GM19239 (cell line): Measurements from ENCODE around the gene KCNJ11.

ENCODE experiments used
- DNase-seq: peaks from one replicate; pipeline ENCODE4 v3.0.0; 2011; ENCODE audit warnings: low spot score; ENCODE audit not compliant: insufficient read length
- FAIRE-seq: peaks from 2 replicates; lab custom pipeline; 2011; peaks lifted over from hg19 to GRCh38; lab: Jason Lieb, UNC

The KCNJ11 gene

DNA sequence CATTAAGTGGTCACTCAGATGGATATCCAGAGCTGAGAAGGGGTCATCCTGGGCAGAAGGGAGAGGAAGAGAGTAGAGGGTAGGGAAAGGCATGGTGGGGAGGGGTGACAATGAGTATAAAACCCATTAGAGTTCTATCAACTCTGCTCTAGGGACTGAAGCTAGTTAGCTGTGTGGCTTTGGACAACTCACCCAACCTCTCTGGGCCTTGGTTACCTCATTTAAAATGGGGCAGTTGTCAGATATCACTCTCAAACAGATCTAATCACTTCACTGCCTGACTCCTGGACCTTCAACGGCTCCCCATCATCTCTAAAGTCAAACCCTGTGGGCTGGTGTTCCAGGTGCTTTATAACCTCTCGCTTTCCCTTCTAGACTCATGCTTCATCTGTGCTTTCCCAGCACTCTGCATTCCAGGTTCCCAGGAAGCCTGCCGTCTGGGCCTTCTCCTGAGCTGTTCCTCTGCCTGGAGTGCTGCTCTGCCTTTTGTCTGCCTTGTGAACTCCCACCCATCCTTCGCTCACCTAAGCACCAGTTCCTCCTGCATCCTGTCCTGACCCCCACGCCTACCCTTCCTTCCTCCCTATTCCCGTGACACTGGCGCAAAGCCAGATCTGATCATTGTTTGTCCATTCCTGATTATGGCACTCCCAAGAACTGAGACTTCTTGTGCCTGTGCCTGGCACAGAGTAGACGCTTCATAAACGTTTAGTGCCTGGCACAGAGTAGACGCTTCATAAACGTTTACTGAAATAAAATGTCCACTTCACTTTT, 22.3 kb upstream of the KCNJ11 start:
- FAIRE-seq (no peak), DNase-seq (no peak)

GRCh38 chr11:17408641-17409040, 20.2 kb upstream of the KCNJ11 start:
- no peak for FAIRE-seq

DNA sequence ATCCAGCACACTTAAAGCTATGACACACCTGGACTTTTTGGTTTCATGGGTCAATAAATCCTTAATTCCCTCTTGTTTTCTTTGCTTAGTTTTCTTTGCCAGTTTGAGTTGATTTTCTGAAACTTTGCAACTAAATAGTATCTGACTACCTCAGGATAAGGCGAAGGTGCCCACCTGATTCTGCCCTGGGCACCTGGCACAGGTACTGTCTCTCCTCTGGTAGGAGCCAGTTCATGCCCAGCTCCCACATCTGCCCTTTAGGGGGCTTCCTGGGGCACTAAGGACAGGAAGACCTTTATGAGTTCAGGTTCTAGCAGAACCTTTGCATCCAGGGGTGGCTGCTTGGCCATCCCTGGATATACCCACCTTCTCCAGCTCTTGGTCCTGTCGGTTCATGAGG, 19.6 kb upstream of the KCNJ11 start:
- DNase-seq (no peak), FAIRE-seq (no peak)

More at GRCh38 chr11:17408641-17409040, 20.2 kb upstream of the KCNJ11 start:
- DNase-seq, result no peak

DNA sequence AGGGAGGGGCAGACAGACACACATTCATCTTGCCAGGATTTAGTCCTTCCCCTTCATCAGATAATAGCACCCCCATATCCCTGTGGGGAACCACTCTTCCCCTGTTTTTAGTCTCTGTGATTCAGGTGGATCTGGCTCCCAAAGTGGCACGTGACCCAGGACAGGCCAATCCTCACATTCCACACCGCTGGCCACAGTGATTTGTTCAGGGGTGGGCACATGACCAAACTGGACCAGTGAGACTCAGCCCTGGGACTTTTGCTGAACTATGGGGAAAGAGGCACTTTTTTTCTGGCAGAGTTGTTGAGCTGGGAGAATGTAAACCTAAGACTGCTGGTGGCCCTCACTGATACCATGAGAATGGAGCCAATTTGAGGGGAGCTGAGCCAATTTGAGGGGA, 19.1 kb upstream of the KCNJ11 start:
- FAIRE-seq (no peak), DNase-seq (no peak)

- DNase-seq, result no peak
- FAIRE-seq, result no peak
Observed at GRCh38 chr11:17406818-17407149, 18.3 kb upstream of the KCNJ11 start.

GRCh38 chr11:17406082-17406817, 17.8 kb upstream of the KCNJ11 start:
- FAIRE-seq (no peak), DNase-seq (no peak)

DNA sequence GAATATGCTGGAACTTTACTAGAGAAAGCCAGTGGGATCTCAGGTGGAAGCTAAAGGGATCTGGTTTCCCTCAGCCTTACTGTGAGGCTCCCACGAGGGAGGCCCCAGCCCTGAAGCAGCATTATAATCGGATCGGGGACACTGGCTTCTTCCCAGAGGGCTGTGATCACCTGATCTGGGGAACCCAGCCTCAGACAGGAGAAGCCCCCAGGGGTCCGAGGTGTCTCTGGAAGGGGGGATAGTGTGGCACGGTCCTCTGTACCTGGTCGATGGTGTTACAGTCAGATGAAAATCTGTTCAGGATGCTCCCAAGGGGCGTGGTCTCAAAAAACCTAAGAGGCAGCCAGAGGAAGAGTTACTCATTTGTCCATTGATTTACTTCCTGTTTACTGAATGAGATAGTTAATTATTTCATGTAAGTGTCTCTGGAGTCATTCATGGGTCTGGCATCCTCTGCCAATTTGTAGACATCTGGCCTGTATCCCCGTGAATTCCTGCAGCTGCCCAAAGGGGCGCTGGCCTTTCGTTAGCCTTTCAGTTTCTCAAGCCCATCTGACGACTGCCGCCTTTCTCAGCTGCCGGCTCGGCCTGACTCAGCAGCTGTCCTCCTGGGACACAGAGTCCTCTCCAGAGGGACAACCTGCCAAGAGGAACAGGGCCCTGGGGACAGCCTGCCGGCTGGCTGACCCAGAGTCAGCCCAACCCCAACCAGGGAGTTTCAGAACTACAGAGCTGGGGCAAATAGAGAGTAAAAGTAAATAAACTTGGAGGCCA, 17.0 kb upstream of the KCNJ11 start:
- FAIRE-seq, result no peak
- DNase-seq, result no peak

- FAIRE-seq, result no peak
- DNase-seq, result no peak
Observed at GRCh38 chr11:17403980-17404759, 15.7 kb upstream of the KCNJ11 start.

DNA sequence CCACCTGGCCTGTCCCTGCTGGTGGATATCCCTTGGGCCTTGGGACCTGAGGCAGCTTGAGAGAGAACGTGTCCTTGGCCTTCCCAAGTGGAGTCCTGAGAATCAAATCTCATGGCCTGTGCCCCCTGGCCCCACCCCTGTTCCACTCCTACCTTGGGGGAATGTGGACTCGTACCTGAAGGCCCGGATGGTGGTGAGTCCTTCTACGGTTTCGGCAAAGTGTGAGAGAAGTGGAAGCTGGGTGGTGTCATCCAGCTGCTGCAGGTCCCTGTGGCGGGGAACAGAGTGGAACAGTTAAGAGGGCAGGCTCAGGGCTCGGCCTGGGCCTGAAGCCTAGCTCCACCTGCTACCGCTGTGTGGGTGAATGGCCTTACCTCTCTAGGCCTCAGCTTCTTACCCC, 14.0 kb upstream of the KCNJ11 start:
- no peak for DNase-seq

GRCh38 chr11:17401841-17402240, 13.4 kb upstream of the KCNJ11 start:
- no peak for DNase-seq
- FAIRE-seq, result no peak

More for the DNA sequence above, 14.0 kb upstream of the KCNJ11 start:
- no peak for FAIRE-seq

- FAIRE-seq, result no peak
- no peak for DNase-seq
Observed at GRCh38 chr11:17401316-17401715, 12.9 kb upstream of the KCNJ11 start.

GRCh38 chr11:17400048-17400775, 11.8 kb upstream of the KCNJ11 start:
- FAIRE-seq (no peak), DNase-seq (no peak)

DNA sequence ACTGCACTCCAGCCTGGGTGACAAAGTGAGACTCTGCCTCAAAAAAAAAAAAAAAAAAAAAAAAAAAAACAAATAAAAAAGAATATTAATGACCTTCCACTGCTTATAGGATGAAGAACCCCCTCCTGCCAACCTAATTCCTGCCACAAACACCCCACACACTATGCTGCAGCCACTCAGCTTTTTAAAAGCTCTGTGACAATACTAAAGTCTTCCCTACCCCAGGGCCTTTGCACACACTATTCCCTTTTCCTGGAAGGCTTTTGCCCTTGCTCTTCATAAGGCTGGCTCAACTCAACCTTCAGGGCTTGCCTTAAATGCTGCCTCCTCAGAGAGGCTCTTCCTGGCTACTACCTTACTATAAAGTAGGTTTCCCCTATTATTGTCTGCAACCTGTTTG, 10.8 kb upstream of the KCNJ11 start:
- no peak for FAIRE-seq
- no peak for DNase-seq

GRCh38 chr11:17397311-17398002, 9.0 kb upstream of the KCNJ11 start:
- no peak for FAIRE-seq

DNA sequence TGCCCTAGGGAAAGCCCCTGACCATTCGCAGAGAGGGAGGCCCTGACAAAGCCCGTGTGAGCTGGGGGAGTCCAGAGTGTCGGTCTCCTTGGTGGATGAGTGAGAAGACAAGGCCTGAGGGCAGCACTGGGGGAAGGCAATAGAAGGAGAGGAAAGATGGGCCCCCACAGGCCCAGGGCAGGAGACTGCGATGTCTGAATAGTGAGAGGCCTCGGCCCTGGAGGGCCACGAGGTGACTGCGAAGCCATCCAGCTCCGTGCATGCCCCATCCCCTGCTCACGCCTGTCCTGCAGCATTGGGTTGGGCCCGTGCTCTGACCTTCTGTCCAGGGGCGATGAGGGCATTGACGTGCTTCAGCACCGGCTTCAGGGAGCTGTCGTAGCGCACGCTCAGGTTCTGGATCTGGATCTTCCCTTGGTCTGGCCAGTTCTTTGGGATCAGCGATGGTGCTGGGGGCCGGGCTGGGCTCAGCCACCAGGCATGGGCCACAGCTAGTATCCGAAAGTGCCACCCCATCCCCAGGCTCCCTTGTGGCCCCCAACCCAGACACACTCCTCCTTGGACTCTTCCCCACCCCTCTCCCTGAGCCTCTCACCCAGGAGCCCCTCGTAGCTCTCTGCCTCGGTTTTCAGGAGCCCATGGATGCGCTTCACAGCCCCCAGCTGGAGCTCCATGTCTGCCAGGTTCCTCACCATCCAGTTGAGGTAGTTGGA, 8.3 kb upstream of the KCNJ11 start:
- FAIRE-seq (no peak), DNase-seq (no peak)

More at GRCh38 chr11:17397311-17398002, 9.0 kb upstream of the KCNJ11 start:
- DNase-seq, result no peak

DNA sequence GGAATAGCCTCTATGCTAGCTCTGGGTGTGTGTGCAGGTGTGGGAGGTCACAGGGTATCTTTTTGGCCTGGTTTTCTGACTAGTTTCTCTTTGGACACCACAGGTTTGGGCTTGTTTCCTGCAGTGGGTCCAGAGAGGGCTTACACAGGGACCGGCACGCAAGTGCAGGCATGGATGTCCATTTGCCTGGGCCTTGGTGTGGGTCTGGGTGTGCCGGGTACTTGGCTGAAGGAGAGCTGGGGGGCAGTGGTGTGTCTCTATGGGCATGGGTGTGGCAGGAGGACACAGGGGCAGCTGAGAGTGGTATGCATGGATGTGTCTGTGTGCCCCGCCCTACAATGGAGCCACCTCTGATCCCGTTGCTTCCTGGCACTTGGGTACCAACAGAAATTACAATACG, 7.5 kb upstream of the KCNJ11 start:
- DNase-seq (no peak), FAIRE-seq (no peak)

DNA sequence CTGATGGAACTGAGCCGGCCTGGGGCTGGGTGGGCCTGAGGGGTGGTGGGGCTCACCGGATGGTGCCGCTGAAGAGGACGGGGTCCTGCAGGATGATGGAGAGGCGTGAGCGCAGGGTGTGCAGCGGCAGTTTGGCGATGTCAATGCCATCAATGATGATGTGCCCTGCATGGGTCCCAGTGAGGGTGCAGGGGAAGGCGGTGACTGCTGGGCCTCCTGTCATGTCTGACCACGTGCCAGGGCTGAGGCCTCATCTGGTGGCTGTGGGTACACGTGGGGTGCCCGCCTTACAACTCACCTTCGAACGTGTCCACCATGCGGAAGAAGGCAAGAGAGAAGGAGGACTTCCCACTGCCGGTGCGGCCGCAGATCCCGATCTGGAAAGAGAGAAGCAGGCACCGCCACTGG, 7.1 kb upstream of the KCNJ11 start:
- FAIRE-seq (no peak), DNase-seq (no peak)

DNA sequence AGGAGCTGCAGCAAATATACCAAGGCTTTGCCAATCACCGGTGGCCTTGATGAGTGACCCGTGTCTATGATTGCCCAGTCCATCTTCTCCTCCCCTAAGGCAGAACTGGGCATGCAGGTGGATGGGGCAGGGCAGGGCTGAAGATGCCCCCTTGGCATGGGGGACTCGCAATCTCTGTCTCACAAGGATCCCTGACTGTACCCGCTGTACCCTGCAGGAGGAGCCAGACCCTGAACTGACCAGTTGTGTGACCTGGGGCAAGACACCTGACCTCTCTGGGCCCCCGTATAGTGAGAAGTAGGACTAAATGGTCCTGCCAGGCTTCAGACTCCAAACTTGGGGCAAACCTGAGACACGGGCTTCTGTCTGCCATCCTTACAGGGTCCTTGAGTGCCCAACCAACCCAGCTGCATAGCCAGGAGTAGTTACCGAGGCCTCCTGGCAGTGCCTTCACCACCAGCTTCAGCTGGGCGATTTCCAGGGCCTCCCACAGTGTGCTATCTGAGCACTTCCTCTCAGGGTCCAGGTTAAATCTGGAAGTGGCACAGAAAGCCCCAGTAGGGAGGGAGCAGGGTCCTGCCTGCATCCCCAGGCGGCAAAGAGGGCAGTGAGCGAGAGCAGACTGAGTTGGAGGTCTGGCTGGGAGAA, 6.4 kb upstream of the KCNJ11 start:
- DNase-seq, result no peak

More for the DNA sequence above, 6.4 kb upstream of the KCNJ11 start:
- FAIRE-seq, result no peak
